Stimulated activated naive CD8-positive, alpha-beta T cell treated with anti-CD3 and anti-CD28 coated beads, Interleukin-15, Interleukin-2, amounts not matched to agents 100 U/mL and 50 U/mL, for 24 hours (primary cell): ENCODE measurements around the gene HOXA1.

Source experiments
- ATAC-seq: fragments of 150-1000 bp; cut with Tn5 transposase; one replicate; pipeline ENCODE4 v1.10.0; 2021
- DNase-seq: peaks from one replicate; pipeline ENCODE4 v3.0.0; 2021

Gene HOXA1

DNA sequence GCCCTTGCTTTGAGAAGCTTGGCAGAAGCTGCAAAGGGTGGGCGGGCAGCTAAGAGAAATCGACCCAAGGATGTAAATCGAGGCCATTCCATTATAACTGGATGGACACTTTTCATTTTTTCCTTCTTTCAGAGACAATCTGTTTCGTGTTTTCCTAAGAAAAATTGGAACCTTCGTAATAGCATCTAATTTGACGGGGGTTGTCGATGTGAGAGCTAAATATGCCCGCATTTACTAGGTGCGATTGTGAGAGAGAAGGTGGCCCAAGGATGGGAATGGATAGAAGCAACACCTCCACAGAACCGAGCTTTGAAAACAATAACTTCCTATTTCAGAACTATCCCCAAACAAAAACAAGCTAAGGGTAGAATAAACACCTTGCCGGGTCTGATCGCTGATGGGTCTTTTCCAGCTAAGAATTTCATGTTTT is 35.6 kb upstream of the HOXA1 start:
- ATAC-seq (no peak), DNase-seq (no peak)

DNA sequence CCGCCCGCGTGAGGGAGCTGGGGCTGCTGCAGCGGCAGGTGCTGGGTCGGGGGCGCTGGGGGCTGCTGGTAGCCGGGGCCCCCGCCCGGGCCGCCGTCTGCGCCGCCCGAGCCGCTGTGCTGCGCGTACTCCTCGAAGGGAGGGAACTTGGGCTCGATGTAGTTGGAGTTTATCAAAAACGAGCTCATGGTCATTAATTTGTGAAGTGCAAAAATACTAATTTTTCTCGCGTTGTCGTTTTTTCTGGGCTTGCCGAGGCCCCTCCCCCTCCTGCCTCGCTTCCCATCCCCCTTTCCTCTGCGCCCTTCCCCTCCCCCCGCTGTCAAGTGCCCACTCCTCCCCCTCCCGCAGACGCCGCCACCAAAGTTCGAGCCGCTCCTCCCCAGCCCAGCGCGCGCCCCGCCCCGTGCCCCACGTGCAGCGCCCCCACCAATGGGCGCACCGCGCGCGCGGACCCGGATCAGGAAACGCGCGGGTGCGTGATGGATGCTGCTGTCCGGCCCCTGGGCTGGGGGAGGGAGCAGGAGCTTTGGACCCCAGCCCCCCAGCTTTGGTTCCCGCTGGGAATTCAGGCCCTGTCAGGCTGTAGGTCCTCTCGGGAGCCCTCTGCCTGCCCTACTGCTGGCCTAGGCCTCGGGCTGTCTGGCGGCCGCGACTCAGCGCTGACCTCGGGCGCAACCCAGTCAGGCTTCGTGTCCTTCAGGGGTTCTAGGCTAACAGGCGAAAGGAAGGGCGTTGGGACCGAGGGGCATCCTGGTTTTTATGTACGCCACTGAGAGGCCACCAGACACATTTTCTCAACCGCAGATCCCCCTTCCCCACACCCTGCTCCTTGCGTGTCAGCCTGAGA is 35.0 kb upstream of the HOXA1 start, which contains the start of gene HOXA4:
TSS of gene HOXA4 (minus strand) at position 218 of the 850 bp plus-strand sequence. CDS start at position 194, 24 bp downstream.
- DNase-seq (peak; percentile 81), ATAC-seq (peak; percentile 87)

- no peak for DNase-seq
- ATAC-seq = no peak
Measured at GRCh38 chr7:27129729-27130539, 34.1 kb upstream of the HOXA1 start.

DNA sequence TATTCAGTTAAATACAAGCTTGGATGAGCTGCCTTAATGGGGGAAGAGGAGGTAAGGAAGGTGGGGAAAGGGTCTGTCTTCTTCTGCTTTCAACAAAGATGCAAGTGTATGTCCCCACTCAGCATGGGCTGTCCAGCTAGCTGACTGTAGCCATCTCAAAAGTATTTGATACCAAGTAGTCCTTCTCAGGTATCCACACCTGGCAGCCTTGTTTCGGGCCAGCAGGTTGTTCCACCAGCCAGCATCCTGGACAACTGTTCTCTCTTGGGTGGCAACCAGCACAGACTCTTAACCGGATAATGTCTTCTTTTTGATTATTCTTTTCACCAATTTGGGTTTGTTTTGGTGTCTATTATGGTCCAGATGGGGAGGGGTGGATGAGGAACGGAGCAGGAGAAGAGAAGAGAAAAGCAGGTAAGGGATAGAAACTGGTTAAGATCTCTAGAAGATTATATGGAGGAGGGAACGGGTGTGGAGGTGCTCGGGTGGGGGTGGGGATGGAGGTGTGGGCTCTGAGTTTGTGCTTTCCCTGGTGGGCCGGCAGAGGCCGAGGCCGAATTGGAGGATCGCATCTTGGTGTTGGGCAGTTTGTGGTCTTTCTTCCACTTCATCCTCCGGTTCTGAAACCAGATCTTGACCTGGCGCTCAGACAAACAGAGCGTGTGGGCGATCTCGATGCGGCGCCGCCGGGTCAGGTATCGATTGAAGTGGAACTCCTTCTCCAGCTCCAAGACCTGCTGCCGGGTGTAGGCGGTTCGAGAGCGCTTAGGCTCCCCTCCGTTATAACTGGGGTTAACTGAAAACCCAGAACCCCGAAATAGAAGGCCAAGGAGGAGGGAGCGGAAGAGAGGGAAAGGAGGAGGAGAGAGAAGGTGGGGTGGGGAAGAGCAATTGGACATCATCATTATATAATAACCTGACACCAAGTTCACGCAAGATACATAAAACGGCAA is 33.3 kb upstream of the HOXA1 start:
- DNase-seq (no peak), ATAC-seq (no peak)

- no peak for DNase-seq
- no peak for ATAC-seq
Measured at GRCh38 chr7:27128034-27128433, 32.2 kb upstream of the HOXA1 start.

DNA sequence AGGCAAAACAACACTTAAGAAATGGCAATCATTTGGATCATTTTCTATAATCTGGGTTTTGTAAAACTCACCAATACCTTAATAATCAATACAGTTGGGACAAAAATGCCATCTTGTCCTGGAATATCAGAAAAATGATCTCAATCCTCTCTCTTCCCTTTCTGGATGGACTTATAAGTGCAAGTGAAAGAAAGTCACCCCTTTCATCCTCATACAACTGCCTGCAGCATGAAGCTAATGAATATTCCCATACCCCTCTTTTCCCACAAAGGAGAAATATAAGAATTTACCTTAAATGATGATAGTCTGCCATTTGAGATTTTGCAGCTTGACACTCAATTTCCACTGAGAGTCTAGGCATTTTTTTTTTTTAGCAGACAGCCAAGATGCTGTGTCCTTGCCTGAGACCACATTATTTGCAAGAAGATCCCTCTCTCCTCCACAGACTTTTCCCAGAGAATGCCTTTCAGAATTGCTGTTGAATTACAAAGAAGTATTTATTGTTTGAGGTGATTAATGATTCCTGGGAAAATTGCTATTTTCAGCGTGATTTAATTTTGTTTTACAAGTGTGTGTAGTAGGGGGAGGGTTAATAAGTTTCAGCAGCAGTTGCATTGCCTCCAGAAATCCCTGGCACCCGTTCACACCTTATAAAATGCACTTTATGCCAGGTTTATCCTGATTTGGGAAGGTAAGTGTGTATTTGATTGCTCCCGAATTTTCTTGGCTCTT is 31.0 kb upstream of the HOXA1 start:
- DNase-seq (no peak), ATAC-seq (no peak)

GRCh38 chr7:27125986-27126394 is 30.2 kb upstream of the HOXA1 start:
- ATAC-seq (no peak), DNase-seq (no peak)

- ATAC-seq (no peak), DNase-seq (no peak)
Measured at GRCh38 chr7:27124902-27125689, 29.3 kb upstream of the HOXA1 start.

DNA sequence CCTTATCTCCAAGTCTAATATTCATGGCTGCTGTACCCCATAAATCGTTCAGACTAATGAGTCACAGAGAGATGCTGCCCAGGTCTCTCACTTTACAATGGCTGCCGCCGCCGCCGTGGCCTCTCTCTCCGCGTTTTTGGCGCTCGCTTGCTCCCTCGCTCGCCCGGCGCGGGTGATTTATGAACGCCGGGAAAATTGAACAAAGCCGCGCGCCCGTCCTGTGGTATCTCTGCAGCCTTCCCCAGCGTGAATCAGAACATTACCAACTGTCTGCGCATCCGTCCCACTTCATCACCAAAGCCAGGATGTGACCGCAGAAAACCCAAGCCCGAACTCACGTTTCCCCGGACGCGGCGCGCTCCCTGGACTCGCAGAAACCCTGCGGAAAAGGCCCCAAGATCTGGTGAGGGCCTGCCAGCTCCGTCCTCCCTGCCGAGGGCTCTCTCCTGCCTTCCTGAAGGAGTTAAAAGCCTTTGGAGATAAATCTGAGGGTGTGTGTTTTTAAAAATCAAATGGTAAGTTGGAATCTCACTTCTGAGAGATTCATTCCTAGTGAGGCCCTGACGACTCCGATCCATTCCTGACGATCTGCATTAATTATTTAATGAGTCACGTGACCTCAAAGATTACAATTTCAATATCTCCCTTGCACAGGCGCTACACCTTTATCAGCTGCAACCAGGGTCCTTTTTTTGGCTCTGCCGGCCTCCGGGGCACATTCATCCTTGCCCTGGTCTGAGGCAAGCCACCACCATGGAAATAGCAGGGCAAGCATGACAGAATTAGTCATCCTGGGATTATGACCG is 28.5 kb upstream of the HOXA1 start:
- no peak for ATAC-seq
- no peak for DNase-seq

DNA sequence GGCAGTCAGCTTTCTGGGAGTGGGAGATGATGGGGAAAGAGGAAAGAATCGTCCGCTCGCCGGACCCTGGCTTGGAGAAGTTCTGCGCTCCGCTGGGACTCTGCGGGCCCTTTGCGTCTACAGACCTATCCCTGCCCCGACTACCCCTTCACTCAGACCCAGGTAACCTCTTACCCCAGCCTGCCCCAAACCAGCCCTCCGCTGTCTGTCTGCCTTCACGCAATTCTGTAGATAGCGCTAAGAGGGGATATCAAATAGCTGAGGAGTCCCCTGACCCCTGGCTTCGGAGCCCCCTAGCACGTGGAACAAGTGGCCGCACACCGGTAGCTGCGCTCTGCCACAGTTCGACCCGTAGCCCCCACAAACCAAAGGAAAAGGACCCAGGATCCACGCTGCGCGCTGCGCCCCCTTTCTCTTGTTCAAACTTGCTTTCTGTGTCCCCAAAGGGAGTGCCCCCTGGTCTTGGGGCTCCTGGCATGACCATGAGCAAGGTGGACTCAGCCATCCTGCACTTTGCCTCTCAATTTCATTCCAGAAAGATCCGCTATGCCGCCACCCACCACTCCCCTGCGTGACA is 27.8 kb upstream of the HOXA1 start:
- ATAC-seq (no peak), DNase-seq (no peak)

DNA sequence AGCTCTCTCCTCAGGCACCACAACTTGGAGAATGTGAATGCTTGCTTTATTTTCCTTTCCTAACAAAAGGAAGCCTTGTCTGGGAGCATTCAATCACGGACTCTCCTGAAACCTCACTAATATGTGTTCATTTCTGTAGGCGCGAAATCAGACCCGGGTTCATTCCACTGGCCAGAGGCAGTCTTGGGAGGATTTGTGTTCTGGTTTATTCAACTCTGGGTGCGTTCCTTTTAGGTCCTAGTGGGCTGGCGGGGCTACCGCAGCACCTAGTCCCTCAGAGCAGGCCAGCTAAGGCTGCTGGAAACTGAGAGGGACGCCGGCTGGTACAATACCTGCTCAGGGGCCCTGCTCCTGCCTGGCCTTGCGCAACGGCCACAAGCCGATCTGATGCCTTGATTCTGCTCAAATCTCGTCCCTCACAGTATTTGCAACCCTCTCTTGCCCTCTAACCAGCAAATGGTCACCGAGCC is 27.2 kb upstream of the HOXA1 start:
- ATAC-seq (no peak), DNase-seq (no peak)

DNA sequence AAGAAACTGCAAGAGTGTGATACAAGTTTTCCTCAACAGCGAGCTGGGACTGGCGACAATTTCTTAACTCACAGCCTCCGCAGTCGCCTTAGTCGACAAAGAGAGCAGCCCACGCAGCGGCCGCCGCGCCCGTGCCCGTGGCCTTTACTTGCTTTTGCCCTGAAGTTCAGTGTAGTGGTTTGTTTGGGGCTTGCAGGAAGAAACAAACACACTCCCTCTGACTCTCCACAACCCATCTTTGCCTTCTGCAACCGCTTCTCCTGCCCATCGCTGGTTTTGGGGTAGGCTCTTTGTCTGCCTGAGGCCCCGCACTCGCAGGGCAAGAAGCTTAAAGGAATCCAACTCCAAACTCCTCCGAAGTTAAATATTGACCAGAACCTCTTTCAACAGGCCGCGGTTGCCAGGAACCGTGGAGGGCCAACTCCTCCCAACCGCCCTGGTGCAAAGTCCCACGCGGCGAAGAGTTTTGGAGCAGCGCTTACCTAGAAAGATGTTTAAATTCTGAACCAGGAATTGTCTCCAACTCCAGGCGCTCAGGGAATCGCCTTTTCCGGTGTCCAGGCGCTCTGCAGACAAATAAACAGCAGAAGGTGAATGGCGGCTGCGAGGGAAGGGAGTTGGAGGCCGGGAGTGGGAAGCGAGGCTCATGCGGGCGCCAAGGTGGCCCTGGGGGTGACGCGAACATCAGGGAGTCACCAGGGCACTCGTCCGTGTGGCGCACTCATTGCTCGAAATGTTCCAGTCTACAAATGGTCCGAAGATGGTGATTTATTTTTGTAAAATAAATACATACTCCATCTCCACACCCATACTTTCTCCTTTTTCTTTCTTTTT is 26.5 kb upstream of the HOXA1 start:
- DNase-seq (no peak), ATAC-seq (no peak)

DNA sequence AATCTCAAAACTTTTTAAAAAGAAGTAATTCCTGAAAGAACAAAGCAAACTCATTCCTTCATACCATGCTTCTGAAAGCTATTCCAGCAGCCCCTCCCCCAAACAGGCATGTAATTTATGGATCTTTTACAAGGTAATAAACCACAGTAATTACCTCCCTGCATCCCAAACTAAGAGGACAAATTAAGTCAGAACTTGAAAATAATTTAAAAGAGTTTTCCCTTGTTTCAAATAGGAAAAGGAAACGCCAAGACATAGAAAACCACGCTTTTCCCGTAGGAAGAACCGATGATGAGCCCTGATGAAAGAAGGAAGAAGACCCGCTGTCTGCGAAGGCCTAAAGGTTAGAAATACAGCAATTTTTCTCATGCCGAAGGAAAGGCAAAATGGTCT is 25.9 kb upstream of the HOXA1 start:
- DNase-seq (no peak), ATAC-seq (no peak)

DNA sequence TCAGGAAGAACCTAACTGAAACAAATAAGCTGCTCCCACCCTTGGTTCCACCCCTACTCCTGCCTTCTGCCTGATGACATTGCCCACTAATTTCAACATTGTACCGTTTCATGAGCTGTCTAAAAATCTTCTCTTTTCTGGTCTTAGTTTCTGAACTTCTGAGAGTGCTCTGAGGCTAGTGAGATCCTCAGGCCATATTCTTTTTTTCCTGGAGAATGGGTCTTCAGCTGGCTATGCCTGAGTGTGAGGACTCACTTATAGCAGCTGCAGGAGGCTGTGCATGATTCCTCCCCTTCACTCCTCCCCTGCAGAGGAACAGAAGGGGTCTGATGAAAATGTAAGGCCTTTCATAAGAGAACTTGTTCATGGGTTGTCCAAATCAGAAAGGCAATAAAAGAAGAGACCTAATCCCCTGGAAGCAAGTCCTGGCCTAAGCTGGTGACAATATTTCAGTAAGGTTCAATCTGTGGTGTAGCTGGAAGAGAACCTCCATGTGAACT is 23.7 kb upstream of the HOXA1 start:
- no peak for ATAC-seq

GRCh38 chr7:27118580-27118979 is 22.8 kb upstream of the HOXA1 start:
- DNase-seq (no peak), ATAC-seq (no peak)

More for the DNA sequence above, 23.7 kb upstream of the HOXA1 start:
- no peak for DNase-seq

GRCh38 chr7:27117887-27118491 is 22.2 kb upstream of the HOXA1 start:
- DNase-seq = no peak

More at GRCh38 chr7:27117887-27118491, 22.2 kb upstream of the HOXA1 start:
- ATAC-seq = no peak
